Gastroesophageal sphincter (tissue), 4 donors: ENCODE results near the gene CABP5. TPM values are rescaled to one million over a fixed set of nuclear protein-coding genes. Genes with fewer than 3 reads are reported as not detected.

Experiments
- ATAC-seq: fragments of 150-250 bp; one replicate; pipeline ENCODE4 v1.9.1; 2016; ENCODE audit warnings: mild to moderate bottlenecking, moderate library complexity
- H3K27ac ChIP-seq, 4 donors: fragments of 200-600 bp; sonication (generic) in 3 of 4; 1 replicate in 3 of 4; 2 replicates in 1 of 4; pipeline ENCODE4 v1.5.1; 2016 to 2019
- H3K27me3 ChIP-seq: fragments of 200-600 bp; sonication (generic); one replicate; pipeline ENCODE4 v1.5.1; 2019
- H3K36me3 ChIP-seq, 2 donors: fragments of 200-600 bp; sonication (generic); one replicate each; pipeline ENCODE4 v1.5.1; 2019; ENCODE audit warnings: control low read depth in 1 of 2
- H3K4me1 ChIP-seq, 3 donors: fragments of 200-600 bp; sonication (generic); 1 replicate in 2 of 3; 2 replicates in 1 of 3; pipeline ENCODE4 v1.5.1; 2016 to 2019; ENCODE audit warnings: control low read depth in 2 of 3
- H3K4me3 ChIP-seq, 2 donors: fragments of 200-600 bp; sonication (generic); one replicate each; pipeline ENCODE4 v1.5.1; 2019; ENCODE audit warnings: mild to moderate bottlenecking in 1 of 2, moderate library complexity in 1 of 2
- H3K9me3 ChIP-seq, 3 donors: fragments of 200-600 bp; sonication (generic); one replicate each; pipeline ENCODE4 v1.5.1; 2017 to 2019; ENCODE audit warnings: control low read depth in 2 of 3
- CTCF ChIP-seq, 4 experiments: fragments of 200-600 bp in 2 of 4; fragments of 450-650 bp in 2 of 4; sonication (generic) in 1 of 4; IDR thresholded peaks; one replicate each; pipeline ENCODE4 v1.5.1; 2017 to 2019; ENCODE audit warnings: antibody characterized with exemption in 4 of 4, mild to moderate bottlenecking in 2 of 4, moderate library complexity in 2 of 4
- EP300 ChIP-seq: sonication (generic); formaldehyde crosslinking; IDR thresholded peaks from one replicate; pipeline ENCODE4 v1.6.1; 2017; ENCODE audit warnings: antibody characterized with exemption, mild to moderate bottlenecking
- POLR2A ChIP-seq, 2 donors: fragments of 450-650 bp; IDR thresholded peaks; one replicate each; pipeline ENCODE4 v1.6.1; 2017; ENCODE audit warnings: antibody characterized with exemption in 2 of 2, mild to moderate bottlenecking in 2 of 2, moderate library complexity in 1 of 2
- POLR2AphosphoS5 ChIP-seq: sonication (generic); formaldehyde crosslinking; IDR thresholded peaks from one replicate; pipeline ENCODE4 v1.6.1; 2017; ENCODE audit warnings: antibody characterized with exemption
- WGBS, 2 donors: methylation state at CpG; one replicate each; pipeline ENCODE4 v1.1.5; 2018; ENCODE audit warnings: low coverage in 1 of 2; 5-methylcytosine and 5-hydroxymethylcytosine counted together
- total RNA-seq, 4 donors: library from RNA; depleted of rRNA; stranded (reverse); fragments of >200 nt; gene quantifications; one replicate each; pipeline ENCODE4 v1.1.0, GENCODE V29; 2016

CABP5 gene
- total RNA-seq, 4 donors from 2014 or later, result not detected

- WGBS, 2 donors, result 64 to 71% methylated on average over 19 to 20 of the region's 37 CpGs
Measured at GRCh38 chr19:48061401-48062344, 17.8 kb upstream of the CABP5 start.

GRCh38 chr19:48060381-48060780 is 16.5 kb upstream of the CABP5 start:
- Histone ChIP-seq H3K36me3 (peaks cover 0 to 17% of the 10 kb centered on the region in 2 donors), H3K4me1 (peaks cover 0 to 7% (median 0%) of the 10 kb centered on the region in 3 donors), H3K4me3 (no peak overlapping the region), H3K27me3 (no peaks in the 10 kb centered on the region), H3K9me3 (no peaks in the 10 kb centered on the region), H3K27ac (no peak overlapping the region)
- no peak for ATAC-seq
- TF ChIP-seq POLR2AphosphoS5 (no peak), EP300 (no peak), CTCF (IDR thresholded peaks at IDR 0.05) (no peak), POLR2A (IDR thresholded peaks at IDR 0.05) (no peak)
- WGBS, 2 donors, result 86 to 100% methylated on average over 2 to 5 of the region's 5 CpGs

More at GRCh38 chr19:48061401-48062344, 17.8 kb upstream of the CABP5 start:
- no peak overlapping the region for H3K27ac ChIP-seq
- TF ChIP-seq POLR2A (IDR thresholded peaks at IDR 0.05), result no peak
- no peak for TF ChIP-seq CTCF (IDR thresholded peaks at IDR 0.05)
- TF ChIP-seq EP300, result no peak
- TF ChIP-seq POLR2AphosphoS5, result no peak
- H3K36me3 ChIP-seq, result peaks cover 0 to 21% of the 10 kb centered on the region in 2 donors
- H3K9me3 ChIP-seq, result no peaks in the 10 kb centered on the region
- ATAC-seq, result no peak
- no peak overlapping the region for H3K4me3 ChIP-seq
- H3K4me1 ChIP-seq, result peaks cover 0 to 7% (median 0%) of the 10 kb centered on the region in 3 donors
- H3K27me3 ChIP-seq, result no peaks in the 10 kb centered on the region

- Histone ChIP-seq H3K27ac (no peak overlapping the region), H3K27me3 (no peaks in the 10 kb centered on the region), H3K36me3 (peaks cover 0 to 23% of the 10 kb centered on the region in 2 donors), H3K4me1 (peaks cover 0 to 7% (median 0%) of the 10 kb centered on the region in 3 donors), H3K4me3 (no peak overlapping the region), H3K9me3 (no peaks in the 10 kb centered on the region)
- no peak for TF ChIP-seq CTCF (IDR thresholded peaks at IDR 0.05)
- TF ChIP-seq POLR2A (IDR thresholded peaks at IDR 0.05), result no peak
- TF ChIP-seq EP300, result no peak
- no peak for TF ChIP-seq POLR2AphosphoS5
- WGBS, 2 donors, result 85 to 87% methylated on average over 6 of the region's 6 CpGs
- ATAC-seq, result no peak
Measured at GRCh38 chr19:48059331-48059730, 15.5 kb upstream of the CABP5 start.

- Histone ChIP-seq H3K9me3 (no peaks in the 10 kb centered on the region), H3K27me3 (no peaks in the 10 kb centered on the region), H3K36me3 (peaks cover 0 to 63% of the 10 kb centered on the region in 2 donors), H3K27ac (no peak overlapping the region), H3K4me1 (no peaks in the 10 kb centered on the region), H3K4me3 (no peak overlapping the region)
- 74% methylated on average over 4 of the region's 5 CpGs; no CpG with 5 or more reads in 1 of the 2 donors for WGBS, 2 donors
- no peak for TF ChIP-seq POLR2AphosphoS5
- TF ChIP-seq EP300, result no peak
- TF ChIP-seq POLR2A (IDR thresholded peaks at IDR 0.05), result no peak
- TF ChIP-seq CTCF (IDR thresholded peaks at IDR 0.05), result no peak
- no peak for ATAC-seq
Measured at GRCh38 chr19:48053856-48054255, 10.0 kb upstream of the CABP5 start.
